Ramos (cell line): ENCODE results near the gene ANHX.

Experiments used
- in situ Hi-C: fragments of 300-500 bp; cut with MboI; formaldehyde crosslinking; loops from one replicate; pipeline ENCODE4 v1.14.3; 2022; ENCODE audit warnings: low sequenced_read_pairs; ENCODE audit not compliant: unreplicated experiment

ANHX gene

DNA sequence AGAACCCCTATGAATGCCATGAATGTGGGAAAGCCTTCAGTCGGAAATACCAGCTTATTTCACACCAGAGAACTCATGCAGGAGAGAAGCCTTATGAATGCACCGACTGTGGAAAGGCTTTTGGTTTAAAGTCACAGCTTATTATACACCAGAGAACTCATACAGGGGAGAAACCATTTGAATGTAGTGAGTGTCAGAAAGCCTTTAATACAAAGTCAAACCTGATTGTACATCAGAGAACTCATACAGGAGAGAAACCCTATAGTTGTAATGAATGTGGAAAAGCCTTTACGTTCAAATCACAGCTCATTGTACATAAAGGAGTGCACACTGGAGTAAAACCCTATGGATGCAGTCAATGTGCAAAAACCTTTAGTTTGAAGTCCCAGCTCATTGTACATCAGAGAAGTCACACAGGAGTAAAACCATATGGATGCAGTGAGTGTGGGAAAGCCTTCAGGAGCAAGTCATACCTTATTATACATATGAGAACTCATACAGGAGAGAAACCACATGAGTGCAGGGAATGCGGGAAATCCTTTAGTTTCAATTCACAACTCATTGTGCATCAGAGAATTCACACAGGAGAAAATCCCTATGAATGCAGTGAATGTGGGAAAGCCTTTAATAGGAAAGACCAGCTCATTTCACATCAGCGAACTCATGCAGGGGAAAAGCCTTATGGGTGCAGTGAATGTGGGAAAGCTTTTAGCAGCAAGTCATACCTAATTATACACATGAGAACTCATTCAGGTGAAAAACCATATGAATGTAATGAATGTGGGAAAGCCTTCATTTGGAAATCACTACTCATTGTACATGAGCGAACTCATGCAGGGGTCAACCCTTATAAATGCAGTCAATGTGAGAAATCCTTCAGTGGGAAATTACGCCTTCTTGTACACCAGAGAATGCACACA is 32.1 kb downstream of the ANHX start:
- in situ Hi-C loops = no loop called here

DNA sequence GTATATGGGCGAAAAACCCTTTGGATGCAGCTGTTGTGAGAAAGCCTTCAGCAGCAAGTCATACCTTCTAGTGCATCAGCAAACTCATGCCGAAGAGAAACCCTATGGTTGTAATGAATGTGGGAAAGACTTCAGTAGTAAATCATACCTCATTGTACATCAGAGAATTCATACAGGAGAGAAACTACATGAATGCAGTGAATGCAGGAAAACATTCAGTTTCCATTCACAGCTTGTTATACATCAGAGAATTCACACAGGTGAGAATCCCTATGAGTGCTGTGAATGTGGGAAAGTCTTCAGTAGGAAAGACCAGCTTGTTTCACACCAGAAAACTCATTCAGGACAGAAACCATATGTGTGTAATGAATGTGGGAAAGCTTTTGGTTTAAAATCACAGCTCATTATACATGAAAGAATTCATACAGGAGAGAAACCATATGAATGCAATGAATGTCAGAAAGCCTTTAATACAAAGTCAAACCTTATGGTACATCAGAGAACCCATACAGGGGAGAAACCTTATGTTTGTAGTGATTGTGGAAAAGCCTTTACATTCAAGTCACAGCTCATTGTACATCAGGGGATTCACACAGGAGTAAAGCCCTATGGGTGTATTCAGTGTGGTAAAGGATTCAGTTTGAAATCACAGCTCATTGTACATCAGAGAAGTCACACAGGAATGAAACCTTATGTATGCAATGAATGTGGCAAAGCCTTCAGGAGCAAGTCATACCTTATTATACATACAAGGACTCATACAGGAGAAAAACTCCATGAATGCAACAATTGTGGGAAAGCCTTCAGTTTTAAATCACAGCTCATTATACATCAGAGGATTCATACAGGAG is 33.0 kb downstream of the ANHX start:
- in situ Hi-C loops = no loop called here

DNA sequence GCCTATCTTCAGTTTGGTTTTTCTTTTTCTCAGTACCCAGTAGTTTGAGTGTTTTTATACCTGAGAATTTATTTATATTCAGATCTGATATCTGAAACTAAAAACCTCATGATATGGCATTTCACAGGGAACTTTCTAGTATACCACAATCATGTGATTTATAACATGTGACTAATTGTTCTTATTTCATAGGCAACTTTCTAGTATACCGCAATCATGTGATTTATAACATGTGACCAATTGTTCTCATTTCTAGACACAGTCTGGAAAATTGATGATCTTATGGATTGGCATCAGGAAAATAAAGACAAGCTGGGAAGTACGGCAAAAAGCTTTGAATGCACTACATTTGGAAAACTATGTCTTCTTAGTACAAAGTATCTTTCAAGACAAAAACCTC is 33.8 kb downstream of the ANHX start:
- in situ Hi-C loops = no loop called here

DNA sequence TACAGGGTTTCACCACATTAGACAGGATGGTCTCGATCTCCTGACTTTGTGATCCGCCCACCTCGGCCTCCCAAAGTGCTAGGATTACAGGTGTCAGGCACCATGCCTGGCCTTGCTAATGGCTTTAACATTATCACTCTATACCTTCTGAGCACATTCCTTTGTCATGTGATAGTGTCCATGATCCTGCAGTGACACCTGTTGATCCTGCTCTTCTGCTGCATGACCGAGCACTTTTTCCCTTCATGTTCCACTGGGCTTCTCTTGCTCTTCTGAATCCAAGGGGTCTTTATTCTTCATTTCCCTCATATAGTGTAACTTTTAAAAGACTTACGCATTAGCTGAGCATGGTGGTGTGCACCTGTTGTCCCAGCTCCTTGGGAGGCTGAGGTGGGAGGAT is 42.8 kb downstream of the ANHX start:
- in situ Hi-C loops = no loop called here

DNA sequence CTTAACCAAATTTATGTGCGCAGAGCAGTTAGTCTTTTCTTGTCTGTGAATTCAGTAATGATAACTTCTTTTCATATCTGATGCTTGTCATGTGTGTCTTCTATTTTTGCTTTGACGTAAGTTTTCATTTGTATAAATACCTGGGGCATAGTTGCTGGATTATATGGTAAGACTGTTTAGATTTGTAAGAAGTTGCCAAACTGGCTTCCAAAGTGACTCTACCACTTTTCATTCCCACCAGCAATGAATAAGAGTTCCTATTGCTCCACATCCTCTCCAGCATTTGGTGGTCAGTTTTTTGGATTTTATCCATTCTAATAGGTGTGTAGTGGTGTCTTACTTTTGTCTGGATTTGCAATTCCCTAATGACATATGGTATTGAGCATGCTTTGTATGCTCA is 45.5 kb downstream of the ANHX start:
- in situ Hi-C loops = no loop called here

DNA sequence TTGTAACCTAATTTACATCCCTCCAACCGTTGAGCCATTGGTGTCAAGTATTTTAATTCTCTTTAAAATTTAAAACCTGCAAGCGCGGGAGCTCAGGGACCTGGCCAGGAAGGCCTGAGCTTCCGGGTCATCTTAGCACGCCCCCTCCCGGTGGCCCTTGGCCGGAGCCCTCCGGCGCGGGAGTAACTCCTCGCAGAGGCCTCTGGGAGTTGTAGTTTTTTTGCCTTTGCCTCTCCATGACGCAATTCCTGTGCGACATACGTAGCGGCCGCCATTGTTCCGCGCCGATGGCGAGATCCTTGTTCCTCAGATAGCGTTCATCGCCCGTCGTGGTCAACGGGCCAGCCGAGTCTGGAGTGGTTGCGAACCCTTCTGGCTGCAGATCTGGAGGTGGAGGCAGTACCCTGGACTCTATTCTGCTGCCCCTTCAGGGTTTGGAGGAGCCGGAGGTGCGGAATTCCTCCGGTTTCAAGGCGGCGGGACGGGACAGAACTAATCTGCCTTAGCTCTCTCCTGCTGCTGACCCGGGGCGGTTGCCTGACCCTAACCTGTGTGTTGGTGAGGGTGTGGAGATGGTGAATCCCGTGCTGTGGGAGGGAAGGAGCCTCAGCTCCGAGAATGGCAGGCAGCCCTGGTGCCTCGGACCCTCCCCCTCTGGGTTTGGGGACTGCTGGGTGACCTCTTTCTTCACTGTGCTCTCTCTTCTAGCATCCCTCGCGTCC is 54.3 kb downstream of the ANHX start, which contains the start of gene ZNF268:
TSS of gene ZNF268 (plus strand) at position 258 of the 722 bp plus-strand sequence. CDS start 503 bp downstream, outside the sequence.
- in situ Hi-C loops = no loop called here

DNA sequence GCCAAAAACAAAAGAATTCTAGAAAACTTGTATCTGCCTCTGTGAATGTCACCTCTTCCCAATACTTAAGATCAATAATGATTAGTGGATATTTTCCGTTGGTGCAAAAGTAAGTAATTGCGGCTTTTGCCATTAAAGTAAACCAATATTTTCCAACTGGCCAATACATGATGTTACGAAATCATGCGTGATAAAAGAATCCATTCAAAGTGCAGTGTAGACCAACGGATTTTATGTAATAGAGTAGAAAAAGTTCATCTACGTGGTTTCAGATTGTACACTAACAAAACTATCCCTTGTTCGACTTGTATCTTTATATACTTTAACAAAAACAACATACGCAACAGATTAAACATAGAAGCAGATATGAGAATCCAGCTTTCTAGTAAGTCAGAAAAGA is 55.0 kb downstream of the ANHX start:
- in situ Hi-C loops = no loop called here

DNA sequence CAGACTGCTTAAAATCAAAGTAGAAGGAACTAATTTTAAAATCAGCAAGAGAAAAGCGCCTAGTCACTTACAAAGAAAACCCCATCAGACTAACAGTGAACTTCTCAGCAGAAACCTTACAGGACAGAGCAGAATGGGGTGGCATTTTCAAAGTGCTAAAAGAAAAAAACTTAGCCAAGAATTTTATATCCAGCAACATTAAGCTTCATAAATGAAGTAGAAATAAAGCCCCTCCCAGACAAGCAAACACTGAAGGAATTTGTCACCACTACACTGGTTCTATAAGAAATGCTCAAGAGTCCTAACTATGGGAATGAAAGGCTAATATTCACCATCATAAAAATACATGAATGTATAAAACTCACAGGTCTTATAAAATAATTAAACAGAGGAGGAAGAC is 60.8 kb downstream of the ANHX start:
- in situ Hi-C loops = no loop called here

DNA sequence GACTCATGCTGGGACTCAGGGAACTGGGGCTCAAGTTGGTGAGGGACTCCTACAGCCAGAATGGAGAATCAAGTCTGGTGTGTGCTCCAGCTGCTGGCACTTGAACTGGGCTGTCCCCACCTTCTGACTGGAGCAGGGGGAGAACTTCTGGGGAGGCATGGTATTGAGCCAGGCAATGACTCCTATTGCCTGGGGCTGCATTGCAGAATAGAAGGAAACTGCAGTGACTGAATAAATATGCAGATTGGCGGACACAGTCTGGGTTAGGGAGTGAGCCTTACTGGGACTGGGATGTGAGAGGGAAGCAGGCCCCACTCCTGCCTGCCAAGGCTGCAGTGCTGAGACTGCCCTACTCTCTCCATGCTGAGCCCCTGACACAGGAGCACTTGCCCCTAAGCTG is 63.2 kb downstream of the ANHX start:
- in situ Hi-C loops = no loop called here
